Measurements from ENCODE around the gene TNFRSF13B.

The TNFRSF13B gene

GRCh38 chr17:16954521-16954920, 17.4 kb downstream of the TNFRSF13B start:
- in situ Hi-C loops (cut with MboI; ENCODE audit: low pct_unique_long_range_greater_than_20kb, low sequenced_read_pairs, unreplicated experiment), result no loop called here
- no peak for TF ChIP-seq CTCF (IDR thresholded peaks at IDR 0.05; ENCODE audit: extremely low read depth, insufficient read depth, missing control alignments)
- no peak for DNase-seq (ENCODE audit: low spot score)

- TF ChIP-seq CTCF (IDR thresholded peaks at IDR 0.05; ENCODE audit: extremely low read depth, insufficient read depth, missing control alignments), result no peak
- no peak for DNase-seq (ENCODE audit: low spot score)
- in situ Hi-C loops (cut with MboI; ENCODE audit: low pct_unique_long_range_greater_than_20kb, low sequenced_read_pairs, unreplicated experiment), result no loop called here
Measured at GRCh38 chr17:16953841-16954240, 18.1 kb downstream of the TNFRSF13B start.

- no peak for TF ChIP-seq CTCF (IDR thresholded peaks at IDR 0.05; ENCODE audit: extremely low read depth, insufficient read depth, missing control alignments)
- DNase-seq (ENCODE audit: low spot score), result no peak
- in situ Hi-C loops (cut with MboI; ENCODE audit: low pct_unique_long_range_greater_than_20kb, low sequenced_read_pairs, unreplicated experiment), result no loop called here
Measured at GRCh38 chr17:16953347-16953746, 18.6 kb downstream of the TNFRSF13B start.

GRCh38 chr17:16952401-16952800, 19.5 kb downstream of the TNFRSF13B start:
- in situ Hi-C loops (cut with MboI; ENCODE audit: low pct_unique_long_range_greater_than_20kb, low sequenced_read_pairs, unreplicated experiment), result no loop called here
- no peak for TF ChIP-seq CTCF (IDR thresholded peaks at IDR 0.05; ENCODE audit: extremely low read depth, insufficient read depth, missing control alignments)
- DNase-seq (ENCODE audit: low spot score), result no peak

- DNase-seq (ENCODE audit: low spot score), result no peak
- in situ Hi-C loops (cut with MboI; ENCODE audit: low pct_unique_long_range_greater_than_20kb, low sequenced_read_pairs, unreplicated experiment), result no loop called here
- no peak for TF ChIP-seq CTCF (IDR thresholded peaks at IDR 0.05; ENCODE audit: extremely low read depth, insufficient read depth, missing control alignments)
Measured at GRCh38 chr17:16950488-16950887, 21.4 kb downstream of the TNFRSF13B start.

- no peak for DNase-seq (ENCODE audit: low spot score)
- TF ChIP-seq CTCF (IDR thresholded peaks at IDR 0.05; ENCODE audit: extremely low read depth, insufficient read depth, missing control alignments), result no peak
- in situ Hi-C loops (cut with MboI; ENCODE audit: low pct_unique_long_range_greater_than_20kb, low sequenced_read_pairs, unreplicated experiment), result no loop called here
Measured at GRCh38 chr17:16948587-16949376, 23.1 kb downstream of the TNFRSF13B start.

Measured in GM13977 (cell line).